NCI-H748 (cell line): ENCODE results near the gene MRPL38.
A peak's percentile ranks its signal among the peaks of the same experiment; 100 is the strongest.
"Not testable (repeated sequence)": the region's sequence is repeated elsewhere in the genome, so short reads cannot be mapped to it uniquely, and the experiment has no call there.

Experiments used
- DNase-seq: peaks from one replicate; lab custom pipeline; 2025; ENCODE audit not compliant: unreplicated experiment; lab: John Stamatoyannopoulos, UW

MRPL38 gene

GRCh38 chr17:75855310-75856061 is 49.2 kb downstream of the MRPL38 start, which contains the start of gene WBP2:
WBP2 (minus strand) TSS chr17:75855335; CDS start chr17:75855297, 38 bp downstream.
- peak; percentile 99 for DNase-seq

DNA sequence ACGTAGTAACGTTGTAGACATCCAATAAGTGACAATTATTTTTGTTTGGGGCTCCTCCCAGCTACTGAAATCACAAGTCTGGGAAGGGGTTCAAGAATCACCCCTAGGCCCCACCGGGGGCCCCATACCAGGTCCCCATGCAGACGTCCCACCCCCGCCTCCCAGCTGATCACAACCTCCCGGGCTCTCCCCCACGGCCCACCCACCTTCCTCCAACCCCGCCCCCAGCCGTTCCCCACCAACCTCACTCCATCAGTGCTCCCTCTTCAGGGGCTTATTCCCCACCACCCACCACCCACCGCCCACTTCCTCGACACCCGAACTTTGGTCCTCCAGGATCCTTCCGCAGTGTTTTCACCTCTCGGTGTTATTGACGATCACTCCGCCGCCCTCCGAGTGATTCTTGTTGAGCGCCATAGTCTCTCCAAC is 49.8 kb downstream of the MRPL38 start:
- no peak for DNase-seq

DNA sequence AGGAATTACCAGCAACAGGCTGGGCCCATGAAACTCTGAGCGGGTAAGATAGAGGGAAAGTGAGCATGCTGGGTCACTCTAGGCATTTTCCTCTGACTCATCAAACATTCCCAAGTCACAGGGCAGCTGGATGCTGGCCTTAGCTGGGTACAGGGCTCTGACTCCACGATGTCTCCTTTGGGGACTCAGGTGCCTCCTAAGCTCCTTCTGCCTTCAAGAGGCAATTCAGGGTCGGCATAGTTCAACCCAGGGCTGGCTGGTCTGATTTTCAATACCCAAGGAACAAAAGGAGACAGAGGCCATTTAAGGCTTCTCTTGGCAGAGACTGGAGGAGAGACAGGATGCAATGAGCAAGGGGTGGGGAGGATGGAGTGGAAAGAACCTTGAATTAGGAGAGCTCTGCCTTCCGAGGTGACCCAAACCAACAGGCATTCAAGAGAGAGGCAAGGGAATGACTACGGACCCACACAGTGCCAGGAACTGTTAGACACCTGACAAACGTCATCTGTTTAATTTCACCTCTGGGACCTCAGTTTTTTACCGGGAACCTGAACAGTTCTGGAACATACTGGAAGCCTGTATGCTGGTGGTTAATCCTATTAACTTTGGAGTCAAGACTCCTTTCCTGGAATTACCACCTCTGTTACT is 50.5 kb downstream of the MRPL38 start:
- DNase-seq, result no peak

DNA sequence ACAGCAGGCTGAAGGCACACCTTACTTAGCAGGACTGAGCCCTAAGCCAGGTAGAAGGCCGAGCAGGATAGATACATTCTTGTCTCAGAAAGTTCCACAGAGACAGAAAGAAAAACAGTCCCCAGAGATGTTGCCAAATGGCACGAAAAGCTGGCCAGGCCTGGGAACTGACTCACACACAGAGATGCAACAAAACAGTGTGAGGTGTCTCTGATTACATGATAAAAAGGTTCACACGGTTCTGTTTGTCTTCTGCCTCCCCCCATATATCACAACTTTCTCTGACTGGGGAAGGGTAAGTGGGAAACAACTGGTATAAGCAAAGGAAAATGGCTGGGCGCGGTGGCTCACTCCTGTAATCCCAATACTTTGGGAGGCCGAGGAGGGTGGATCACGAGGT is 51.3 kb downstream of the MRPL38 start:
- no peak for DNase-seq

- not testable (repeated sequence) for DNase-seq
Measured at GRCh38 chr17:75851693-75851991, 53.0 kb downstream of the MRPL38 start.

DNA sequence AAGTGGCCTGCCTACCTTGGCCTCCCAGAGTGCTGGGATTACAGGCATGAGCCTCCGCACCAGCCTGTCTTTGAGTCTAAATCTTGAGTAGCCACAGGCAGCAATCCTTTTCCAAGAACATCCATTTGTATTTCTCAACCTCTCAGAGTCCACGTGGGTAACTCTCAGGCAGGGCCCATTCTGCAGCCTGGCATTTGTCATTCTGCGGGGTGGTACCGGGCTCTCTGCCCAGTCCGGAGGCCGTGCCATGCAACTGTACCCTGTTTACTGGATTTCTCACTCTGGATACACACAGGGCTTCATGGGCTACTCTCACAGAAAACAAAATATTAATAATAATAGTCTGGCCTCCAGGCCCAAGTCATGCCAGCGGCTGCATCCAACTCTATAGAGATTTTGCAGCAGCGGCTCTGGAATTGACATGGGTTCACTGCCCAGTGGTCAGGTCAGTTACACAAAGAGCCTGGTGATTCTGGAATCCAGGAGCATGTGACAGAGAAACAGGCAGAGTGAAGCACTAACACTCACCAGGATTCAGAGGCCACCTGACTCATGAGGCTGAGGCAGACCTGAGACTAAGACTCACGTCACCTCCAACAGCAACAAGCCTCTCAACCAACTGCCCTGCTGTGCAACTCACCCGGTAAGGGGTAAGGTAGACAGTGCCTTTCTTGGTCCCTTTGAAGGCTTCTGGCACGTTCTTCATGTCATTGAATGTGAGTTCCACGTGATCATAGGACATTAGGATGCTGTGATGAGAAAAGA is 53.6 kb downstream of the MRPL38 start:
- DNase-seq, result no peak

GRCh38 chr17:75849724-75850123 is 55.0 kb downstream of the MRPL38 start:
- no peak for DNase-seq

DNA sequence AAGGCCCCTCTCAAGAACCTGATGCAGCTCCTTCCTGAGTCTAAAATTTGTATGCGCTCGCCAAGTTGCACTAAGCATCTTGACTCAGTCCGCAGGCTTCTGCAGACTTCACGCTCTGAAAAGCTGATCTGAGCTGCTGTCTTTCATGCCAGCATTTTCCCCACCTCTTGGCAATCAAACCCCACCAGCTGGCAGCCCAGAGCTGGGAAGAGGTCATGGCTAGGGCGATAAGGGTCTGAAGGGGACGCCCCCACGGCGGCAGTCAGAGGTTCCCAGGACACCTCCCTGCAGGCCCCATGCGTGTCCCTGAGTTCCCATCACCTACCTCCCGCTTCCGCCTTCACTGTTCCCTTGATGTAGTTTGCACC is 55.4 kb downstream of the MRPL38 start:
- no peak for DNase-seq
